HepG2 (cell line): ENCODE data around the gene HOXA7. TPM values are rescaled to one million over a fixed set of nuclear protein-coding genes. Genes with fewer than 3 reads are reported as not detected.

Source experiments
- ATAC-seq: fragments of 200-7000 bp; cut with Tn5 transposase; 3 replicates; pipeline ENCODE4 v1.9.1; 2020; ENCODE audit warnings: mild to moderate bottlenecking, moderate library complexity
- BruUV-seq: library from RNA; stranded (reverse); fragments of 400-500 nt; replicated peaks from 2 replicates; lab custom pipeline; 2021; lab: Mats Ljungman, UMichigan
- CTCF ChIA-PET: fragments of 300-600 bp; formaldehyde crosslinking; extraction: SDS; loops from one replicate; lab custom pipeline; 2021; ENCODE audit warnings: low total read pairs, inconsistent platforms, low intra/inter-chr PET ratio; lab: Yijun Ruan, JAX
- POLR2A ChIA-PET: fragments of 350-600 bp; sonication (Branson Sonifier 250); formaldehyde crosslinking; loops from one replicate; lab custom pipeline; 2020; ENCODE audit warnings: antibody characterized with exemption, inconsistent platforms; lab: Yijun Ruan, JAX
- DNase-seq: peaks from one replicate; pipeline ENCODE4 v3.0.0-alpha.2; 2015; ENCODE audit warnings: low spot score
- FAIRE-seq: peaks from 3 replicates; lab custom pipeline; 2011; peaks lifted over from hg19 to GRCh38; lab: Jason Lieb, UNC
- H2AFZ ChIP-seq: one replicate; pipeline ENCODE4 v1.6.1; 2011; ENCODE audit warnings: low read length, inconsistent platforms
- H3K27ac ChIP-seq: fragments of 300-600 bp; 3 replicates; pipeline ENCODE4 v1.8.0; 2011; ENCODE audit warnings: mixed run types, mild to moderate bottlenecking, mixed read lengths, low read length, inconsistent platforms; ENCODE audit not compliant: insufficient read depth; ENCODE audit errors: extremely low read length
- H3K27me3 ChIP-seq, 2 experiments: fragments of 200-600 bp in 1 of 2; 2 replicates in 1 of 2; 3 replicates in 1 of 2; pipeline versions ENCODE4 v1.6.0 to v1.8.0; 2011; ENCODE audit warnings: low read length in 2 of 2, mild to moderate bottlenecking in 2 of 2, moderate library complexity in 2 of 2, inconsistent platforms in 1 of 2; ENCODE audit not compliant: insufficient read depth in 2 of 2, control insufficient read depth in 1 of 2
- H3K36me3 ChIP-seq, 2 experiments: fragments of 200-600 bp in 1 of 2; replicated peaks in 1 of 2; 2 replicates in 1 of 2; 3 replicates in 1 of 2; pipeline versions ENCODE4 v1.5.1 to v1.8.0; 2011; ENCODE audit warnings: low read length in 2 of 2, inconsistent platforms in 1 of 2; ENCODE audit not compliant: insufficient read depth in 2 of 2, control insufficient read depth in 1 of 2
- H3K4me1 ChIP-seq: 2 replicates; pipeline ENCODE4 v1.5.1; 2012; ENCODE audit warnings: low read length, inconsistent platforms; ENCODE audit not compliant: insufficient read depth
- H3K4me2 ChIP-seq: 2 replicates; pipeline ENCODE4 v1.6.0; 2011; ENCODE audit warnings: low read depth, low read length, inconsistent platforms
- H3K4me3 ChIP-seq, 3 experiments: fragments of 200-600 bp in 1 of 3; sonication (generic), shearing (Covaris generic) in 1 of 3; replicated peaks in 1 of 3; 2 replicates each; pipeline ENCODE4 v1.5.1; 2011 to 2016; ENCODE audit warnings: low read length in 3 of 3, inconsistent platforms in 2 of 3, low read depth in 2 of 3, mild to moderate bottlenecking in 2 of 3, control low read depth in 1 of 3, mixed read lengths in 1 of 3; ENCODE audit not compliant: insufficient read depth in 1 of 3
- H3K79me2 ChIP-seq: one replicate; pipeline ENCODE4 v1.6.1; 2011; ENCODE audit warnings: low read length, inconsistent platforms; ENCODE audit not compliant: insufficient read depth
- H3K9ac ChIP-seq: 2 replicates; pipeline ENCODE4 v1.6.0; 2011; ENCODE audit warnings: mild to moderate bottlenecking, low read depth, low read length, inconsistent platforms; ENCODE audit not compliant: insufficient read depth
- H3K9me3 ChIP-seq: 2 replicates; pipeline ENCODE4 v1.5.1; 2012; ENCODE audit warnings: mild to moderate bottlenecking, low read length
- H4K20me1 ChIP-seq: 2 replicates; pipeline ENCODE4 v1.6.0; 2011; ENCODE audit warnings: inconsistent platforms, mild to moderate bottlenecking, low read length, moderate library complexity; ENCODE audit not compliant: insufficient read depth
- PHB2 ChIP-seq: fragments of 450-650 bp; IDR thresholded peaks from 2 replicates; pipeline ENCODE4 v1.6.1; 2018; ENCODE audit not compliant: partially characterized antibody
- TFDP2 ChIP-seq: sonication (generic); formaldehyde crosslinking; IDR thresholded peaks from 2 replicates; pipeline ENCODE4 v1.4.0; 2020; ENCODE audit warnings: missing genetic modification reagents
- ZNF414 ChIP-seq: sonication (generic); formaldehyde crosslinking; IDR thresholded peaks from 2 replicates; pipeline ENCODE4 v1.5.0; 2020; ENCODE audit warnings: missing genetic modification reagents
- WGBS: methylation state at CpG from one replicate; pipeline ENCODE4 v1.1.6; 2017; ENCODE audit warnings: low lambda C conversion rate; 5-methylcytosine and 5-hydroxymethylcytosine counted together
- in situ Hi-C: cut with HindIII; loops from 2 replicates; pipeline ENCODE4 v1.10.0; 2017; ENCODE audit warnings: low pct_unique_long_range_greater_than_20kb; ENCODE audit not compliant: extremely low pct_ligation_motif_present
- intact Hi-C: fragments of 100-400 bp; cut with micrococcal nuclease; formaldehyde crosslinking; loops from one replicate; pipeline ENCODE4 v1.10.0; 2022; ENCODE audit not compliant: unreplicated experiment
- microRNA counts: library from miRNA; unstranded; fragments of <30 nt; microRNA quantifications from one replicate; lab custom pipeline; 2015
- microRNA-seq: library from miRNA; unstranded; fragments of <30 nt; microRNA quantifications from one replicate; pipeline ENCODE4, GENCODE V29; 2020
- polyA plus RNA-seq, 8 experiments: library from polyadenylated mRNA; depleted of rRNA in 3 of 8; stranded (reverse) in 7 of 8; unstranded in 1 of 8; fragments of >200 nt; fragmentation: Illumina TruSeq in 4 of 8; extraction: Trizol in 4 of 8; gene quantifications; 2 replicates each; pipeline versions ENCODE4 v1.2.1 to v1.2.3, GENCODE V29; 2011 to 2016; ENCODE audit warnings: low read depth in 4 of 8, missing spikeins in 1 of 8, mixed read lengths in 1 of 8; ENCODE audit not compliant: insufficient read depth in 1 of 8
- small RNA-seq, 3 experiments: library from RNA; depleted of rRNA; stranded (forward); fragments of <200 nt; gene quantifications; one replicate each; pipeline ENCODE3, GENCODE V24; 2012; ENCODE audit warnings: low read depth in 2 of 3, low replicate concordance in 1 of 3; ENCODE audit not compliant: insufficient read length in 3 of 3, insufficient read depth in 2 of 3
- total RNA-seq, 5 experiments: library from RNA; depleted of rRNA; stranded (reverse); fragments of >200 nt; fragmentation: Illumina TruSeq; extraction: Trizol; gene quantifications; 2 replicates each; pipeline ENCODE4 v1.2.3, GENCODE V29; 2016; ENCODE audit warnings: low read depth in 1 of 5

Gene HOXA7
- total and polyA plus RNA-seq, 2 of the 13 experiments (the other 11 are each of a cell fraction or from before 2014, with no cell fraction given), result 0.05 TPM; not detected in 1

GRCh38 chr7:27104341-27105058, 52.0 kb downstream of the HOXA7 start:
- Histone ChIP-seq H3K79me2 (no peaks in the 10 kb centered on the region), H3K27ac (no peak overlapping the region), H3K4me2 (no peak overlapping the region), H3K27me3 (no peaks in the 10 kb centered on the region), H3K9me3 (no peaks in the 10 kb centered on the region), H2AFZ (no peak overlapping the region), H3K4me1 (no peaks in the 10 kb centered on the region), H3K4me3 (no peak overlapping the region), H3K36me3 (0 out of 5 replicates have a peak, but pooled peaks cover 0 to 4% of the 10 kb centered on the region in 2 experiments), H3K9ac (no peak overlapping the region), H4K20me1 (no peaks in the 10 kb centered on the region)
- 95% methylated on average over 13 of the region's 13 CpGs for WGBS
- ATAC-seq, result no peak
- DNase-seq, result no peak
- FAIRE-seq, result no peak
- no peak for TF ChIP-seq PHB2
- TF ChIP-seq TFDP2 (CRISPR knock-in tag), result no peak
- TF ChIP-seq ZNF414 (CRISPR knock-in tag), result no peak
- intact Hi-C loops, result no loop called here
- CTCF ChIA-PET, result no interaction called here
- POLR2A ChIA-PET, result interaction anchor here (1.7 kb wide), 1 partner anchor 16 kb away, joined by 4 read pairs; no protein-coding TSS in a partner anchor
- in situ Hi-C loops, result no loop called here
- BruUV-seq, result no TSS peak

MicroRNAs encoded within 50 kb of the gene (microRNA counts, 767-probe panel; counts per million panel counts)
- not detected for microRNA hsa-miR-196b-5p (lab: Ali Mortazavi, UCI)

Small RNAs within 50 kb of the gene (microRNA-seq; reads per million reads assigned to microRNA genes)
- 32.7 reads per million, percentile 62 among the genes with 10 or more reads in this experiment for gene MIR196B

Small RNAs within 50 kb of the gene (small RNA-seq; reads per million reads assigned to genes)
- gene AC004080.5 (0 reads per million in 3 experiments), gene RF02140 (0 reads per million in 3 experiments), gene RF02141 (0 reads per million in 3 experiments)

Other genes with a start within 250 kb of the HOXA7 start
- 0.20 TPM in 1 of 2 replicates, not detected in the other for gene HOXA1, start 60.7 kb downstream of the HOXA7 start, total RNA-seq (2016; rRNA removed; fragmentation: Illumina TruSeq; extraction: Trizol)
- gene HOXA1, start 60.7 kb downstream of the HOXA7 start, polyA plus RNA-seq (2011; rRNA removed), result 0.18 and 0.31 TPM in 2 replicates
- 0.22 TPM in 1 of 2 replicates, not detected in the other for gene HOXA2, start 54.0 kb downstream of the HOXA7 start, total RNA-seq (2016; rRNA removed; fragmentation: Illumina TruSeq; extraction: Trizol)
- 0.20 and 0.29 TPM in 2 replicates for gene HOXA2, start 54.0 kb downstream of the HOXA7 start, polyA plus RNA-seq (2011; rRNA removed)
- 1.8 and 2.4 TPM in 2 replicates for gene HOXA4, start 25.9 kb downstream of the HOXA7 start, total RNA-seq (2016; rRNA removed; fragmentation: Illumina TruSeq; extraction: Trizol)
- 4.3 and 5.4 TPM in 2 replicates for gene HOXA4, start 25.9 kb downstream of the HOXA7 start, polyA plus RNA-seq (2011; rRNA removed)
- 3.2 and 3.9 TPM in 2 replicates for gene HOXA5, start 13.0 kb downstream of the HOXA7 start, total RNA-seq (2016; rRNA removed; fragmentation: Illumina TruSeq; extraction: Trizol)
- 3.6 and 4.0 TPM in 2 replicates for gene HOXA5, start 13.0 kb downstream of the HOXA7 start, polyA plus RNA-seq (2011; rRNA removed)
- 0.95 and 1.3 TPM in 2 replicates for gene HOXA6, start 8.9 kb downstream of the HOXA7 start, total RNA-seq (2016; rRNA removed; fragmentation: Illumina TruSeq; extraction: Trizol)
- 0.68 and 1.5 TPM in 2 replicates for gene HOXA6, start 8.9 kb downstream of the HOXA7 start, polyA plus RNA-seq (2011; rRNA removed)
- gene HOXA3, start 4.1 kb downstream of the HOXA7 start, total RNA-seq (2016; rRNA removed; fragmentation: Illumina TruSeq; extraction: Trizol), result 2.1 and 2.9 TPM in 2 replicates
- gene HOXA3, start 4.1 kb downstream of the HOXA7 start, polyA plus RNA-seq (2011; rRNA removed), result 4.3 and 4.6 TPM in 2 replicates
- gene HOXA9, start 8.9 kb upstream of the HOXA7 start, total RNA-seq (2016; rRNA removed; fragmentation: Illumina TruSeq; extraction: Trizol), result not detected in 2 replicates
- not detected in 2 replicates for gene HOXA9, start 8.9 kb upstream of the HOXA7 start, polyA plus RNA-seq (2011; rRNA removed)
- gene HOXA10, start 17.6 kb upstream of the HOXA7 start, total RNA-seq (2016; rRNA removed; fragmentation: Illumina TruSeq; extraction: Trizol), result not detected in 2 replicates
- 0.03 TPM in 1 of 2 replicates, not detected in the other for gene HOXA10, start 17.6 kb upstream of the HOXA7 start, polyA plus RNA-seq (2011; rRNA removed)
- not detected in 2 replicates for gene HOXA11, start 28.6 kb upstream of the HOXA7 start, total RNA-seq (2016; rRNA removed; fragmentation: Illumina TruSeq; extraction: Trizol)
- gene HOXA11, start 28.6 kb upstream of the HOXA7 start, polyA plus RNA-seq (2011; rRNA removed), result 0.04 TPM in 1 of 2 replicates, not detected in the other
- 0.04 TPM in 2 replicates for gene HOXA13, start 43.4 kb upstream of the HOXA7 start, total RNA-seq (2016; rRNA removed; fragmentation: Illumina TruSeq; extraction: Trizol)
- 0.01 TPM in 1 of 2 replicates, not detected in the other for gene HOXA13, start 43.4 kb upstream of the HOXA7 start, polyA plus RNA-seq (2011; rRNA removed)
- gene EVX1, start 86.1 kb upstream of the HOXA7 start, total RNA-seq (2016; rRNA removed; fragmentation: Illumina TruSeq; extraction: Trizol), result not detected in 2 replicates
- gene EVX1, start 86.1 kb upstream of the HOXA7 start, polyA plus RNA-seq (2011; rRNA removed), result not detected in 2 replicates